Amniotic epithelial cell (primary cell): Measurements from ENCODE around the gene DDX5.

Experiments used
- DNase-seq: peaks from one replicate; pipeline ENCODE4 v3.0.0-alpha.2; 2010; ENCODE audit warnings: low read depth

Gene DDX5

GRCh38 chr17:64506201-64506575 is at the start of gene DDX5:
TSS of gene DDX5 (minus strand) at chr17:64506289. CDS start at chr17:64506119, 170 bp downstream.
- DNase-seq: no peak

GRCh38 chr17:64555281-64555680 is 49.2 kb upstream of the DDX5 start:
- DNase-seq: no peak

GRCh38 chr17:64554028-64554637 is 48.0 kb upstream of the DDX5 start:
- no peak for DNase-seq

GRCh38 chr17:64551461-64551860 is 45.4 kb upstream of the DDX5 start:
- DNase-seq: no peak

- DNase-seq: no peak
These were observed 41.2 kb upstream of the DDX5 start for GRCh38 chr17:64547319-64547718.

GRCh38 chr17:64546716-64547115 is 40.6 kb upstream of the DDX5 start:
- no peak for DNase-seq

- DNase-seq: no peak
These were observed 38.7 kb upstream of the DDX5 start for GRCh38 chr17:64544742-64545141.

- no peak for DNase-seq
These were observed 34.2 kb upstream of the DDX5 start for GRCh38 chr17:64540118-64540776.

- no peak for DNase-seq
These were observed 32.5 kb upstream of the DDX5 start for GRCh38 chr17:64538508-64539130.

- no peak for DNase-seq
These were observed 31.4 kb upstream of the DDX5 start for GRCh38 chr17:64537488-64537887.

- no peak for DNase-seq
These were observed 30.8 kb upstream of the DDX5 start for GRCh38 chr17:64536913-64537312.

GRCh38 chr17:64535357-64535756 is 29.3 kb upstream of the DDX5 start:
- no peak for DNase-seq

GRCh38 chr17:64534187-64534586 is 28.1 kb upstream of the DDX5 start:
- DNase-seq: peak; percentile 7

- DNase-seq: no peak
These were observed 27.7 kb upstream of the DDX5 start for GRCh38 chr17:64533784-64534183.

- no peak for DNase-seq
These were observed 26.3 kb upstream of the DDX5 start for GRCh38 chr17:64532409-64532808.

GRCh38 chr17:64531955-64532371 is 25.9 kb upstream of the DDX5 start:
- no peak for DNase-seq

GRCh38 chr17:64529221-64529620 is 23.1 kb upstream of the DDX5 start:
- no peak for DNase-seq

GRCh38 chr17:64527914-64528313 is 21.8 kb upstream of the DDX5 start:
- no peak for DNase-seq

- no peak for DNase-seq
These were observed 14.3 kb upstream of the DDX5 start for GRCh38 chr17:64520359-64520758.

- DNase-seq: no peak
These were observed 13.5 kb upstream of the DDX5 start for GRCh38 chr17:64519601-64520000.

- no peak for DNase-seq
These were observed 9.7 kb upstream of the DDX5 start for GRCh38 chr17:64515829-64516228.

- no peak for DNase-seq
These were observed 9.3 kb upstream of the DDX5 start for GRCh38 chr17:64515419-64515818.

- no peak for DNase-seq
These were observed 3.1 kb upstream of the DDX5 start for GRCh38 chr17:64509179-64509578.

GRCh38 chr17:64508683-64509082 is 2.6 kb upstream of the DDX5 start:
- no peak for DNase-seq
